K562 (cell line): Measurements from ENCODE around the gene CFAP70.

Experiments used
- CTCF ChIP-seq, 3 experiments: IDR thresholded peaks in 2 of 3; conservative IDR thresholded peaks in 1 of 3; 2 replicates each; pipeline ENCODE4 v1.5.1; 2011 to 2012; ENCODE audit warnings: low read length in 3 of 3, mild to moderate bottlenecking in 3 of 3, control low read depth in 2 of 3, improper control_type of control experiment in 1 of 3, inconsistent platforms in 1 of 3, low read depth in 1 of 3, mixed read lengths in 1 of 3, moderate library complexity in 1 of 3; ENCODE audit not compliant: insufficient read depth in 2 of 3
- HINFP ChIP-seq: fragments of 450-650 bp; conservative IDR thresholded peaks from 2 replicates; pipeline ENCODE4 v1.6.1; 2016; ENCODE audit warnings: missing genetic modification characterization, low read depth, mild to moderate bottlenecking, control low read depth, missing compliant biosample characterization
- HMG20B ChIP-seq: fragments of 250-450 bp; sonication (Bioruptor Pico); IDR thresholded peaks from 2 replicates; pipeline ENCODE4 v1.5.0; 2021; ENCODE audit warnings: mild to moderate bottlenecking
- TAF1 ChIP-seq: IDR thresholded peaks from 2 replicates; pipeline ENCODE4 v1.6.1; 2011; ENCODE audit warnings: mild to moderate bottlenecking, low read length, moderate library complexity; ENCODE audit not compliant: insufficient read depth, control insufficient read depth, severe bottlenecking; ENCODE audit errors: extremely low read depth
- TCF7L2 ChIP-seq: fragments of 150-350 bp; IDR thresholded peaks from 2 replicates; pipeline ENCODE4 v1.6.1; 2016; ENCODE audit warnings: low read depth, mild to moderate bottlenecking, low read length, moderate library complexity
- THAP12 ChIP-seq: fragments of 250-450 bp; sonication (Bioruptor Pico); IDR thresholded peaks from 2 replicates; pipeline ENCODE4 v1.9.0; 2021; ENCODE audit warnings: mild to moderate bottlenecking, inconsistent platforms
- ZNF133 ChIP-seq: fragments of 250-450 bp; sonication (Bioruptor Pico); IDR thresholded peaks from 2 replicates; pipeline ENCODE4 v1.4.0; 2020; ENCODE audit warnings: mild to moderate bottlenecking

- TF ChIP-seq CTCF (IDR thresholded peaks at IDR 0.05 in 2 of 3, conservative IDR thresholded peaks at IDR 0.05 in 1 of 3; ENCODE audit: insufficient read depth in 2 of 3, low read depth in 1 of 3, low read length in 3 of 3), result peak in 2 of 3 experiments; percentile 1 to 20; a peak in 2 of 6 replicates
- no peak for TF ChIP-seq HINFP
- TF ChIP-seq TAF1, result peak; percentile 96
- TF ChIP-seq HMG20B (CRISPR knock-in tag), result no peak; the same call in 1 of the 2 replicates
- TF ChIP-seq TCF7L2, result no peak
- TF ChIP-seq THAP12 (CRISPR knock-in tag), result peak; percentile 74
- TF ChIP-seq ZNF133, result 0 out of 2 replicates have a peak, but pooled peaks have one; percentile 43
Measured at GRCh38 chr10:73252445-73253224, 106.0 kb downstream of the CFAP70 start, which contains the start of gene MRPS16.
